Hematopoietic multipotent progenitor cell (in vitro differentiated cells): Measurements from ENCODE around the gene TCFL5. TPM values are rescaled to one million over a fixed set of nuclear protein-coding genes. Genes with fewer than 3 reads are reported as not detected.

ENCODE experiments used
- DNase-seq, 3 donors: peaks; one replicate each; pipeline ENCODE4 v3.0.0-alpha.2; 2011 to 2015; ENCODE audit warnings: low read depth in 2 of 3, low spot score in 2 of 3
- total RNA-seq: library from RNA; depleted of rRNA; stranded (reverse); fragments of >200 nt; gene quantifications from one replicate; pipeline ENCODE4 v1.2.3, GENCODE V29; 2012

TCFL5 gene
- 2.7 TPM for total RNA-seq

- peak; percentile 80 to 94 (median 84) for DNase-seq
Measured at GRCh38 chr20:62861726-62862336, at the start of gene TCFL5. Gene TCFL5, minus strand, starts transcription at chr20:62861822. Its CDS starts 152 bp downstream, at chr20:62861670.

DNA sequence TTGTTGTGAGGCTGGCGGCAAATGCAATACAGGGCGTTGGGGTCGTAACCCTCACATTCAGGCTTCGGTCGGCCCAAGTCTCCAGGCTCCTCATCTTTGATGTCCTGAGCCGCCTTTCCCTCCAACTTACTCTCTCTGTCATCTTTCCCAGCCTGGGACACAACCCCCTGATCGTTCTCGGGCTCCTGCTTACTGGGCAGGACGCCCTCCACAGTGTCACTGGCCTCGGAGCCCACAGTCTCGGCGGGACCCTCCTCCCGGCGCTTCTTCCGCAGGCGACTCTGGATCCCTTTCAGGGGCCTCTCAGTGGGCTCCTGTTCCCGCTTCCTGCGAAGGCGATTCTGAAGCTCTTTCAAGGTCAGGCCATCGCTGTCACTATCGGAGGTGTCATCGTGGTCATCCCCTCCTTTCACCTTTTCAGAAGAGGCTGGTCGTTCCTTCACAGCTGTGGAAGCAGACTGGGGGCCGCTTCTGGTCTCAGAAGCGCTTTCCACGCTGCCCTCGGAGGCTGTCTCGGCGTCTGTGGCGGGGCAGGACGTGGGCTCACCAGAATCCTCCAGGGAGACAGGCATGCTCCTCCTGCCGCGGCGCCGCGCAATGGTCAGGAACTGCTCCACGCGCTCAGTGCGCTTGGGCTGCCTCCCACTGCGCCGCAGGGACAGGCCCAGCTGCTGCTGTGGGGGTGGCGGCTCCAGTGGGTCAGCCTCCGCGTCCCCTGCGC is 49.3 kb upstream of the TCFL5 start:
- DNase-seq, result no peak

- no peak for DNase-seq
Measured at GRCh38 chr20:62910217-62910766, 48.7 kb upstream of the TCFL5 start.

- DNase-seq, result no peak
Measured at GRCh38 chr20:62908971-62909791, 47.6 kb upstream of the TCFL5 start.

DNA sequence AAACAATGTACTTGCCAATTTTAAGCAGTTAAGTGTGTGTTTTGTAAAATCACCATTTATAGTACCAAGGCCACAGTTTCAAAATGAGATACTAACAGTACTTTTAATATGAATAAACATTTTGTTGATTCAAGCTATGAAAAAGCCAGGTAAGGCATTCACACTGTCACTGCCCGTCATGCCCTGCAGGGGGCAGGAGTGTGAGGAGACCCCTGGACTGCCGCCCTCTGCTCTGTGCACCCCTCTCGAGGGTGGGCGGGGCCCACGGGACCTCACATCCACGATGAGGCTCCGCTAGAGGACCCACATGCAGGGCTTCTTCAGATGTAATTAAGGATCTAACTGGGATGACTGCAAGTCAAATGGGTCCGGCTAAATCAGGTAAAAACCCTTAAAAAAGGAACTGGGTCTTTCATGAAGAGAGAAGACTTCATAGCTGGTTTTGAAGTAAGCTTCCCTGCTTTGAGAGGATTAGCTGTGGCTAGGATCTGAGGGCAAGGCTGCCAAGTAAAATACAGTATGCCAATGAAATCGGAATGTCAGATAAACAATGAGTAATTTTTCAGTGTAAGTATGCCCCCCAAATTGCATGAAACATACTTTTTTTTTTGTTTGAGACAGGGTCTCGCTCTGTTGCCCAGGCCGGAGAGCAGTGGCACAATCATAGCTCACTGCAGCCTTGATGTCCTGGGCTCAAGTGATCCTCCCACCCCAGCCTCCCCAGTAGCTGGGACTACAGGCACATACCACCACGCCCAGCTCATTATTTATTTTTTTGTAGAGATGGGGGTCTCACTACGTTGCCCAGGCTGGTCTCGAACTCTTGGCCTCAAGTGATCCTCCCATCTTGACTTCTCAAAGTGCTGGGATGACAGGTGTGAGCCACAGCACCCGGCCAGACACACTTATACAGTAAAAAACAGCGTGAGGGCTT is 46.0 kb upstream of the TCFL5 start:
- peak in 2 of 3 donors; percentile 56 to 66 for DNase-seq

DNA sequence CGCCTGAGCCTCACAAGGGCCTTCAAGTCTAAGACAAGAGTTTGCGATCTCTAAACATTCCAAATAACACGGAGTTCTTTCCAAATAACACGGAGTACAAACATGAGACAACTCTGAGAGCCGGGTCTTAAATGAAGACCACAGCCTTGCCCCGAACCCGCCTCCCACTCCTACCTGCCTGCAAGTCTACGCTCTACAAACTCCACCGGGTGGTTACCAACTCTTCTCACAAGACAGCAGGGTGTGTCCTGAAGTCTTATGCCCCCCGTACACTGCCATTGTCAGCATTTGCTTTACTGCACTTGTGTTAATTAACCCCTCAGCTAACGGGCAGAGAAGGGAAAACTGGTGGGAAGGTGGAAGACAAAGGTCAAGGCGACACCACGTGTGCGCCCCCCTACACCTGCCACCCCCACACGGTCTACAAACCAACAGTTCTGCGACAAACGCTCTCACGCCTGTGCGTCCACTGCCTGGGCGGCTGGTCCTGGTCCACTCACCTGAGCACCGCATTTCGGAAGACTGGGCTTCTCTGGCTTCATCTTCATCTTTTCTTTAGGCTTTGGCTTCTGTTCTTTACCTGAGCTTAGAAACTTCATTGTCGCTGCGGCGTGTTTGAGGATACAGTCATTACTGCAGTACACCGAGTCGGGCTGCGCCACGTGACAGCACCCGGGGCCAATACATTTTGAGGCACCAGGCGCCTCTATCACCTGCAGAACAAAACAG is 45.2 kb upstream of the TCFL5 start:
- DNase-seq, result no peak

DNA sequence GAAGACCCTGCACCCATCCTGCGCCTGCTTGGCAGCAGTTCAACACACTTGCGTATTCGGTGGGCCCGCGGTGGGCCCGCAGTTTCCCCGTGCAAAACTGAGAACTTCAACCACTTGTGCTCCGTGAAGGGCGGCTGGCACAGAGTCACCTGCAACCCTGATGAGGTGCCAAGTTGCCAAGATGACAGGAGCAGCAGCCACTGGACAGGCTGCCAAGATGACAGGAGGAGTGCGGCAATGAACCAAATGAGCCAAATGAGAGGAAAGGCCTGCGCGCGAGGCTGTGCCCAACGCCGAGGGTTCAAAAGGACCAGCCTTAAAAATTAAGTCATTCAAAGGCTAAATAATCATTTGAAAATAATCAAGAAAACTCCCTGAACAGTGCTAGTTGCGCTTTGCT is 44.6 kb upstream of the TCFL5 start:
- no peak for DNase-seq

GRCh38 chr20:62905536-62906117 is 44.0 kb upstream of the TCFL5 start:
- no peak for DNase-seq

DNA sequence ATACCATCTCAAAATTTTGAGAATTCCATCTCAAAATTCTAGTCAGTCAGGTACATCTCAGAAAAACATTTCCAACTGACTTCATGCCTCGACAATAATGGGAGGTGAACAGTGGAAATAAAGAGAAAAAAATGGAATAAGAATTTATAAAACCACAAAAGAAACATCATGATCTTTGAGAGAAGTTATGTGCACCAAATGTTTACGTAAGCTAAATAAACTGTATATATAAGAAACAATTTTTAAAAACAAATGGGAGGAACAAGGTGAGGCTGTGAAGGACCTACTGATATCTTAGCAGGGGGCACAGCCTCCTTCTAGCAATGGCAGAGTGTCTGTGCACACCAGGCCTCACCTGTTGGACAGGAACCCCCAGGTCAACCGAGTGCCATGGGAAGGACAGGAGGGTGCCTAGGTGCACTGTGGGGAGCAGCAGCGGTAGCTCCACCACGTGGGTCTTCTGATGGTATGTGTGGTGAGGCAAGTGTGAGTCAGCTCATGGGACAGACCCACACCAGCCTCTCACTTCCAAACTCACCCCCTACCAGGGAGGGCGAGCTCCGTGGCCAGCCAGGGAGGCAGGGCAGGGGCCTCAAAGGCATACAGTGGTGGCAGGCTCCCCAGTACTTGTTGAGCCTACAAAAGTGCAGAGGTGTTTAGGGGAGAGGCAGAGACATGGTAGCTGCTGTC is 41.4 kb upstream of the TCFL5 start:
- no peak for DNase-seq

DNA sequence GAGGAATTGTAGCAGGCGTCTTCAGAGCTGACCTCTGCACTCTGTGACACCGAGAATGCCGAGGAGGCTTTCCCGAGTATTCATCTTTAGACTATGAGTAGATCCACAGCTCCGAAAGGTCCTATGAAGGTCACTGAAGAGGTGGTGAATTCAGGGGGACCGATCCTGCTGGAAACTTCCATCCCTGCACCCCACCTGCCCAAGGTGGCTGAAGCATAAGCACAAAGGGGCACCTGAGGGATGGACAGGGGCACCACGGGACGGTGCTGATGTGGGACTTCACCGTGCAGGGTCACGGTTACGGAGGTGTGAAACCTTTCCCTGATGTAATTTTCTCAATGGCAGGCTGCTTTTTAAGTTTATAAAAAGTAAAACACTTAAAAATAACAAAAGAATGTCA is 40.3 kb upstream of the TCFL5 start:
- no peak for DNase-seq

DNA sequence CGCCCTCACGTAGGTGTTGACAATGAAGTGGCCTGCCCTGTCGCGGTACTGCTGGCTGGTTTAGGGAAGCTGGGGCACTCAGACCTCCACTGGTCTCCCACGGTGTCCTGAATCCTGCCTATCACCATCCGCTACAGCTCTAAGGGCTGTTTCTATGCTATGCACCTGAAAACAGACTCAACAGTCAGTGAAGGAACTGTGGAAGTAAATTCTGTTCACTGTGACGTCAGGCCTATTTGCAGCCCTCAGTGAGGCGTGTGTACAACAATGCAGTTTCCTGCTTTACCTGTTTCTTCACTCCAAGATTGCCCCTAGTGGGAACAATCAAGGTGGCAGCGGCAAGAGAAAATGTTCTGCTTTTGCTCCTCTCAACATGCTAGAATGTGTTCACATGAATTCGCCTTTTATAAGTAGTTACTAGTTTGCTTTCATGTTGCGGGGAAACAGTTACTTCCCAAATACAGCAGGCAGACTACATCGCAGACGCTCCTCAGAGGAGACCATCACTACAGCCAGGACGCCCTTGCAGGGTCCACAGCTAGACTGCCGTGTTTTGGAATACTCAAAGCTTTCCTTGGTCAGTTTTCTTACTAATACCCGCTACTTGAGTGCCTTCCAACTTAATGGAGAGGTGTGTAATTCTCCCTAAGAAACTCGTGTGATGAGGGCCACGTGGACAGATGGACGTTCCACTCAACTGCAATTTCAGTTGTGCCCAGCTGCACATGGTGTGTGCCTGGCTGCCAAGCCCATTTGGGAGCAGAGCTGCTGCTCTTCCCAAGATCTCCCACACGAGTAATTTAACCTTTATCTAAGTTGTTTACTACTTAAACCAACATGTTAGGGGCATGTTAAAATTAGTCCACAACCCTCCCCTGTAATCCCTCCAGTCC is 39.3 kb upstream of the TCFL5 start:
- DNase-seq, result peak in 2 of 3 donors; percentile 31

- peak; percentile 57 to 84 (median 74) for DNase-seq
Measured at GRCh38 chr20:62900052-62900691, 38.5 kb upstream of the TCFL5 start.

DNA sequence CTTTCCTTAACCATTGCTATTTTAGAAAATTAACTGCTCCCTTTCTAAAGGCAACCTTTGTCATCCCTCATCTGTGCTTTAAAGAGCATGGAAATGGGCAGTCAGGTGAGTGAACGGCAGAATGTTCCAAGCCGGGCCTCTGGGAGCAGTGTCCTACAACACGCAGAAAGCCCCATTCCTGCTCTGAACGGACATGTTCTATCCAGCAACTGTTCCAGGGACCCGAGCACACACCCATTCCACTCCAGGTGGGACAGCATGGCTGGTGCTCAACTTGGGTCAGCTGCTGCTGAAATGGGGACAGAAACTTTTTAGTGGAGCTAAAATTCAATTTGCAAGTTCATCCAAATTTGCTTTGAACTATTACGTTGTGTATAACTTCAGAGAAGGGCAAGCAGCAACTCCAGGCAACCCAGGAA is 38.0 kb upstream of the TCFL5 start:
- no peak for DNase-seq

GRCh38 chr20:62898970-62899632 is 37.5 kb upstream of the TCFL5 start:
- DNase-seq, result no peak

DNA sequence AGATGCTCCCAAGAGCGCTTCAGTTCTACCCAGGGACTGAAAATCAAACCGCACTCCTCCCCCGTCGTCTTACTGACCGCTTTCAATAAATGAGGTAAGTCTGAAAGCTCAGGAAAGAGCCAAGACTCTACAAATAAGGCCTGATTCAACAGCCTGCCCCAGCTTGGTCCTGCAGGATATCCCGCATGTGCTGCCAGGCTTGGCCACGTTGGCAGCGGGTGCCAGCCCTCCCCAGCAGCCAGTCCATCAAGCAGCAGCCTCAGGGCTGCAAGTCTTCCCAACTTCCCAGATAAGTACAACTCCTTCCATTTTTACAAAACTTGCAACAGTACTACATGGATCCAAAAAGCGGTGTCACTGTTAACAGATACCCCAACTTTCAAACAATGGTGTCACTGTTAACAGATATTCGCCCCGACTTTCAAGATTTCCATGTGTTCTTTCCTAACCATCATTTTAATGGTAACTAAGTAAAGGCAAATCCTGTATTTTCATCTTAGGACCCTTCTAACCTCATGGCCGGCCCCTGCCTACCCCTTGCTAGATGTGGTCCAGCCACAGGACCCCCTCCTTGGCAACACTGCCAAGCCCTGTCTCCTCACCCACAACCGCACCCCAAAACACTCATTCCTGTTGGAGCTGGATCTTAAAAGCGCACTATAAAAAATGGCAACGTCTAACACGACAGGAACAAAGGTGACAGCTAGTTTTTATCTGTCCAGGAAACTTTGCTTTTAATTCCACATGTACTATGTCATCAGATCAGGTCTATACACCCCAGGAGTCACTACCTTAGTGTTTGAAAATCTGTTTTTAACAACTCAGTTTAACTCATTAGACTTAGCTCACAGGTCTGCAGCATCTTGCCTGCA is 36.7 kb upstream of the TCFL5 start:
- DNase-seq, result no peak

DNA sequence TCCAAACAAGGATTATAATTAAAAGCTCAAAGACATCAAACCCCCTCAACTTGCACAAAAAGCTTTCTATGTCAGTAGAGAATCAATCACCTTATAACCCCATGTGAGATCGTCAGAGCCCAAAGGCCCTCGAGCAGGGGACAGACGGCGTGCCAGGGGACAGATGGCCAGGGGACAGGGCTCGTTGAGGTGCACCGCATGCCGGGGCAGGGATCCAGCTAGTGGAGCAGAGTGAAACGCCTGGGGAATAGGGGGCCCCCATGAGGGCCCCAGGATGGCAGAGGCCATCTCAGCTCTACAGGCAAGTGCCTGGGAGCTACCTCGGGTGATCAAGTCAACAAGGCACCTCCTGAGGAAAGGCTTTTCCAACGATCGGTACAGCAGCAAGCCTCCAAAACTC is 36.0 kb upstream of the TCFL5 start:
- no peak for DNase-seq
